COLO829 (cell line): ENCODE data around the gene NEK11.
"Not testable (repeated sequence)": the region's sequence is repeated elsewhere in the genome, so short reads cannot be mapped to it uniquely, and the experiment has no call there.

ENCODE experiments used
- DNase-seq: peaks from one replicate; pipeline ENCODE4 v3.0.0; 2012; ENCODE audit warnings: low spot score

Gene NEK11

DNA sequence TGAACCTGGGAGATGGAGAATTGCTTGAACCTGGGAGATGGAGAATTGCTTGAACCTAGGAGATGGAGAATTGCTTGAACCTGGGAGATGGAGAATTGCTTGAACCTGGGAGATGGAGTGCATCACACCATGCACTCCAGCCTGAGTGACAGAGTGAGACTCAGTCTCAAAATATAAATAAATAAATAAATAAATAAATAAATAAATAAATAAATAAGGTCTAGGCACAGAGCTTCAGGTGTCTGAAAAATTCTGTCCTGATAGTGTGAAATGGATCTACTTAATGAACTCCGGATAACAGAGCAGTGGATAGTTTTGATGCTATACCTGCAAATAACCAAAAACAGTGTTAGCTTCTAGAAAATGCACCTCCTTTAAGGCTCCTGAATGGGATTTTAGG is 330.6 kb downstream of the NEK11 start:
- no peak for DNase-seq

DNA sequence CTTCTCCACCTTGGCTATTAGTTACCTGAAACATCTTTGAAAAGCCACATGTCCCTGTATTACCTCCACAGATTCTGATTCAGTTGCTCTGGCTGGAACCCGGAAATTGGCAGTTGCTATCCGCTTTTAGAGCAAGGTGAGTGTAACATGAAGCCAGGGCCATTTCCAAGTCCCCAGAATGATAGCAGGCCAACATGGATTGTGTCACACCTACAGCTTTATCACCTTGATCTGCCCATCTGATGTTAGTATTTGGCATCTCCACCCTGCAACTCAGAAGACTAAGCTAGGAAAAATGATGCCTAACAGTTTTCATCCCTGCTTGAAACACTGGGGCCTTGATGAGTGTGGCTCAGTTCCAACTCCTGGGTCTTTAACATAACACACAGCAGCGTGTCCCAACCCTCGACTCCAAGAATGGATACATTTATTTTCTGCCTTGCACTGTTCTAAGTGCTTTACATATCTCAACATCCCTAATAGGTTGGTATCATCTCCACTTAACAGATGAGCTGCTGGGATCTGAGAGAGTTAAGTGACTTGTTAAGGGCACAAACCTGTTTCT is 333.6 kb downstream of the NEK11 start:
- DNase-seq = no peak

DNA sequence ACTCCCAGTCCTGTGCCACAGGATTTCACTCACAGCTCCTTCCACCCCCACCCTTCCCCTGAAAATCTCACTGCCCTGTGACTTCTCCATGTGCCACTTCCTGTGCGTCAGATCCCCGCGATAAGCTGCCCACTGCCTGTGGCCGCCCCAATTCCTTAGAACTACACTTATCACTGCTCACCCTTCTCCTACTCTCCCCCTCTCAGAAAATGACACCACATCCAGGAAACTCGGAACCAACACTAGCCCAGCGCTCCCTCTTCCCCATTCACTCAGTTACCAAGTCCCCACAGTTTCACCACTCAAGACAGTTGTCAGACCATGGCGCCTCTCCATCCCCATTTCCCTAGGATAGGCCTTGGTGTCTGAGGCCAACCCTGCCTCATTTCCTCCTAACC is 334.4 kb downstream of the NEK11 start:
- not testable (repeated sequence) for DNase-seq

DNA sequence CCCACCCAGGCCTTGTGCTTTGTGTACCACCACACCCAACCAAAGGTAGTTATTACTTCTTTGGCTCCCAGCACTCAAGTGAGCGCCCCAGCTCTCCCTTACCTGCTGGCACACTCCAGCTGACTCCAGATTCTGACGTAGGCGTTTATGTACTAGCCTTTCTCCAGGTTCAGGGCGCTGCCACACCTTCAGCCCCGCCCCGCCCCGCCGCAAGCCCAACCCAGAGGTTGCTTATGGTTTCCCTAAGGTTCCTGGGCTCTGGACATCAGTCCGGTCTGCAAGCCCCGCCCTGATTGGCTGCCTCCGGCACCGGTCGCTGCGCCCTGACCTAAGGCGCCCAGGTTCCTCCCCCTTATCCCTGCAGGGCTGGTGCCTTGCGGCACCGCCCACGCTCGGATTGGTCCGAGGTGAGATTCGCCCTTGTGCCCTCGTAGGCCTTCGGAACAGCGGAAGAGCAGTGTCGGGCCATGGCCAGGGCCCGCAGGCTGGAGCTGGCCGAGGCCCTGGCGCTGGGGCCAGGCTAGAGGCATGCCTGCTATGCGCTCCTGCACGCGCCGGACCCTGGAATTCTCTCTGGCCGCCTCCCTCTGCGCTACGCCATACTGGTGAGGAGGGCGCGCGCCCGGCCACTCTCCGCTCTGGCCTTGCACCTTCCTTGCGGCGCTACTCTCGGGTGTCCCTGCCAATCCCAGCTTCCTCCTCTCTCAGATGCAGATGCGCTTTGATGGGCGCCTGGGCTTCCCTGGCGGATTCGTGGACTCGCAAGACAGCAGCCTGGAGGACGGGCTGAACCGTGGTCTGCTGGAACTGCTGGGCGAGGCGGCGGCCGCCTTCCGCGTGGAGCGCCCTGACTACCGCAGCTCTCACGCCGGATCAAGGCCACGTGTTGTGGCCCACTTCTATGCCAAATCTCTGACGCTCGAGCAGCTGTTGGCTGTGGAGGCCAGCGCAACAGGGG is 335.1 kb downstream of the NEK11 start:
- DNase-seq = no peak

DNA sequence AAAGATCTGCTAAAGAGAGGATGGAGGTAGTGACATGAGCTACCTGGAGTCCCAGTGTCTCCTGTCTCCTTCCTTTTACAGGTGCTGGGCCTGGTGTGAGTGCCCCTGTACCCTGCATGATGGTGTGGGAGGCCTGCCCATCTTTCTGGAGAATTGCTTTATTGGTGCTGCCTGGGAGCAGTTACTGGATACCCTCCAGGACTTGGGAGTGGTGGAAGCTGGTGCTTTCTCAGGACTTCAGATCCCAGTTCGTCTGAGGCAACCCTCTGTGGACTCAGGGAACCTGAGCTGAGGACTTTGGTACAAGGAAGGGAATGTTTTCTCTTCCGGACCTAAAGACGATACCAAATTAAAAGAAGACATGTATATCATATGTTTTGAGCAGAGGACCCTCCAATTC is 336.6 kb downstream of the NEK11 start:
- DNase-seq = no peak

DNA sequence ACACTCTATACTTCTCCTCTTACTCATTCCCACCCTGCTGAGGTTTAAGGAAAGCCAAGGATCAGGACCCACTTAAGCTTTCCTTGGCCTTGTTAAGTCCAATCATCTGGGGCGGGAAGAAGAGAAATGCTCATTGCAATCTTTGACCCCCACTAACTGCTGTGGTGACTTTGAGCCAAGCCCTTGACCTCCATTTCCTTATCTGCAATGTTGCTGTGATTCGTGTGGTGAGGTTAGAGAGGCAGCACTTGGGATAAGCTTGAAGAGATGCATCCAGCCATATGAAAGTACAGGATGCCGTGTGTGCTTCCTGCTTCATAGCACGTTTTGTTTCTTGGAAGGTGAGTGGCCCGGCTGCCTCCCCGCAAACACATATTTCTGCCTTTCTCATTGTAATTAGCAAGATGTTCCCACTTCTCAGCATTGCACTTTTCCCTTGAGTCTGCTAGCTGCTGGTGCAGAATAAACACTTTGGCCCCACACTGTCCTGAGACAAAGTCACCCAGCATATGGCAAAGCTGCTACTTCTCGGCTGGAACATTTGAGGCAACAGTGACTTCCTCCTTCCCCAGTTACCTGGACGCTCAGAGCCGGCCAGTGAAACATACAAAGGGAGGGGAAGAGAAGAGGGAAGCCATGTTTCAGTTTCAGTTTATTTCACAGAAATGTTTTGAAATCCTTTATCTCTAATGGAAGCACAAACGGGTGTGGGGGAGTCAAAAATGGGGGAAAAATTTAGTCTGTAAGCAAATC is 344.4 kb downstream of the NEK11 start:
- no peak for DNase-seq

DNA sequence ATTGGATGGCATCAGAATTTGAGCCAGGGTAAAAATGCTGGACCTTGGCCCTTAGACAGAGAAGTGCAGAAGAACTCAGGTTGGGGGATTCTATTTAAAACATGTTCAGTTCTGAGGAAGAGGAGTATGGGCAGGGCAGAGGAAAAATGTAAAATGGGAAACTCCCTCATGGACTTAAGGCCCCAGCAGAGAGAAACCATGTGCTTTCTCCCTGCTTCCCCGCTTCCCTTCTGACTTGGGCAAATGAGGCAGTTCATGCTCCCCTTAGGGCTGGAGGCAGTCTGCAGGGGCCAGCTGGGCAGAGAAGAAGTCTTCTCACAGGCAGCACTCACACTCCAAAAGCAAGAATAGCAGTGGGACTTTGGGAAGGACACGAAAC is 345.0 kb downstream of the NEK11 start:
- no peak for DNase-seq

DNA sequence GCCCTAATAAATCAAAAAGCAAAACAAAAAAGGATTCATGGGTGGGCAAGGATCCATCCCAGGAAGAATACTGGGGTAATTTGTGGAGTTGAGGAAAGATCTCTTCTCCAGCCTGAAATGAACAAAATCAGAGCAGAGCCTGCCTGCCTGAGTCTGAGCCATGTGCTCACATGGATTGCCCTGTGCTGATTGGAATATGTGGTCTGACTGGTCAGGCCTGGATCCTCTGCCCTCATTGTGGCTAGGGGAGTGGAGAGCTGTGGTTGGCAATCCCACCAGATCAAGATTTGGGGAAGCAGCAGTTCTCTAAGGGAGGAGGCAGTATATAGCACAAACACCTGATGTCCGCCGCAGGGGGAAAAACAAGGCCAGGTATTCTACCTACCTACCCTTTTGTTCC is 348.1 kb downstream of the NEK11 start:
- no peak for DNase-seq

DNA sequence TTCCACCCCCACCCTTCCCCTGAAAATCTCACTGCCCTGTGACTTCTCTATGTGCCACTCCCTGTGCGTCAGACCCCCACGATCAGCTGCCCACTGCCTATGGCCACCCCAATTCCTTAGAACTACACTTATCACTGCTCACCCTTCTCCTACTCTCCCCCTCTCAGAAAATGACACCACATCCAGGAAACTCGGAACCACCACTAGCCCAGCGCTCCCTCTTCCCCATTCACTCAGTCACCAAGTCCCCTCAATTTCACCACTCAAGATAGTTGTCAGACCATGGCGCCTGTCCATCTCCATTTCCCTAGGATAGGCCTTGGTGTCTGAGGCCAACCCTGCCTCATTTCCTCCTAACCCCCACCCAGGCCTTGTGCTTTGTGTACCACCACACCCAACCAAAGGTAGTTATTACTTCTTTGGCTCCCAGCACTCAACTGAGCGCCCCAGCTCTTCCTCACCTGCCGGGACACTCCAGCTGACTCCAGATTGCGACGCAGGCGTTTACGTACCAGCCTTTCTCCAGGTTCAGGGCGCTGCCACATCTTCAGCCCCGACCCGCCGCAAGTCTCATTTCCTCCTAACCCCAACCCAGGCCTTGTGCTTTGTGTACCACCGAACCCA is 354.3 kb downstream of the NEK11 start:
- DNase-seq = not testable (repeated sequence)

DNA sequence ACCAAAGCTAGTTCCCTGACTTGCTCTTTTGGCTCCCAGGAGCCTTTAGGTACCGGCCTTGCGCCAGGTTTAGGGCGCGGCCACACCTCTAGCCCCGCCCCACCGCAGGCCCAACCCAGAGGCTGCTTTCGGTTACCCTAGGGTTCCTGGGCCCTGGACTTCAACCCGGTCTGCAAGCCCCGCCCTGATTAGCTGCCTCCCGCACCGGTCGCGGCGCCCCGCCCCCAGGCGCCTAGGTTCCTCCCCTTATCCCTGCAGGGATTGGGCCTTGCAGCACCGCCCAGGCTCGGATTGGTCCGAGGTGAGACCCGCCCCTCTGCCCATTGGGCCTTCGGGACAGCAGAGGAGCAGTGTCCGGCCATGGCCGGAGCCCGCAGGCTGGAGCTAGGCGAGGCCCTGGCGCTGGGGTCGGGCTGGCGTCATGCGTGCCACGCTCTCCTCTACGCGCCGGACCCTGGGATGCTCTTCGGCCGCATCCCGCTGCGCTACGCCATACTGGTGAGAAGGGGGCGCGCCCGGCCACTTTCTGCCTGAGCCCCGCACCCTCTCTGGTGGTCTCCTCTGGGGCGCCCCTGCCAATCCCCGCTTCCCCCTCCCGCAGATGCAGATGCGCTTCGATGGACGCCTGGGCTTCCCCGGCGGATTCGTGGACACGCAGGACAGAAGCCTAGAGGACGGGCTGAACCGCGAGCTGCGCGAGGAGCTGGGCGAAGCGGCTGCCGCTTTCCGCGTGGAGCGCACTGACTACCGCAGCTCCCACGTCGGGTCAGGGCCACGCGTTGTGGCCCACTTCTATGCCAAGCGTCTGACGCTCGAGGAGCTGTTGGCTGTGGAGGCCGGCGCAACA is 355.0 kb downstream of the NEK11 start, which contains the start of gene NUDT16:
Gene NUDT16 (plus strand): TSS at position 330 of the 847 bp plus-strand sequence. CDS start 31 bp downstream, at position 361.
- peak; percentile 98 for DNase-seq

DNA sequence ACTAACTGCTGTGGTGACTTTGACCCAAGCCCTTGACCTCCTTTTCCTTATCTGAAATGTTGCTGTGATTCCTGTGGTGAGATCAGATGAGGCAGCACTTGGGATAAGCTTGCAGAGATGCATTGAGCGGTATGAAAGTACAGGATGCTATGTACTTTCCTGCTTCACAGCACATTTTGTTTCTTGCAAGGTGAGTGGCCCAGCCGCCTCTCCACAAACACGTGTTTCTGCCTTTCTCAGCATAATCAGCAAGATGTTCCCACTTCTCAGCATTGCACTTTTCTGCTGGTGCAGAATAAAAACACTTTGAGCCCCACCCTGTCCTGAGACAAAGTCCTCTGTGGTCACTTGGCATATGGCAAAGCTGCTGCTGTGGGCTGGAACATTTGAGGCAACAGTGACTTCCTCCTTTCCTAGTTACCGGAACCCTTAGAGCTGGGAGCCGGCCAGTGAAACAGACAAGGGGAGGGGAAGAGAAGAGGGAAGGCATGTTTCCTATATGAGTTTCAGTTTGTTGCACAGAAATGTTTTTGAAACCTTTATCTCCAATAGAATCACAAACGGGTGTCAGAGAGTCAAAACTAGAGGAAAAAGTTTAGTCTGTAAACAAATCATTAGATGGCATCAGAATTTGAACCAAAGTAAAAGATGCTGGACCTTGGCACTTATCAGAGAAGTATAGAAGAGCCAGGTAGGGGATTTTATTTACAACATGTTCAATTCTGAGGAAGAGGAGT is 359.9 kb downstream of the NEK11 start:
- no peak for DNase-seq

DNA sequence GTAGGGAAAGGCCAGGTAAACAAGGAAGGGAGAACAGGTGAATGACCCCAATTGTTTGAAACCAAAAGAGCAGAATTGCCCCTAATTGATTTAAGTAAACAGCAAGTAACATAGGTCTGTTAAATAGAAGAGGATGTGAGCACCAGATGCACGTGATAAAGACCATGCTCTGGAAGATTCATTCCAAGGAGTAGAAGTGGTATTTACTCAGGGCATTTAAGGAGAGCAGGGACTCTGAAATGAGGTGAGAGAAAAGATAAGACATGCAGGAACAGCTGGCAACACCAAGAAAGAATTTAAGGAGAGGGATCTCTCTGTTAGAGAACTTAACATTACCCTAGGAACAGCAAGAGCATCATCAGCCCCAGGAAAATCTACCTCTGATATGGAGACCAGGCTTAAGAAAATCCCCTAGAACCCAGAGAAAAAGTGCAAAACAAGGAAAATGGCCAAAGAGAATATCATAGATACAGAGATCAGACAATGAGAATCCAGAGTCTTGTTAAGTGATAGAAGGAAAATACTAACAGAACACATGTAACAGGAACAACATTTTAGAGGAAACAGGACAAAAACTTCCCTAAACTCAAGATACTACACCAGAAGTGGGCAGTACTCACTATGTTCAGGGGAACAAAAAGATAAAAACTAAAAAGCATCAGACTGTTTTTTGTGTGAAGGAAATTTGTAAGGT is 361.3 kb downstream of the NEK11 start:
- no peak for DNase-seq

DNA sequence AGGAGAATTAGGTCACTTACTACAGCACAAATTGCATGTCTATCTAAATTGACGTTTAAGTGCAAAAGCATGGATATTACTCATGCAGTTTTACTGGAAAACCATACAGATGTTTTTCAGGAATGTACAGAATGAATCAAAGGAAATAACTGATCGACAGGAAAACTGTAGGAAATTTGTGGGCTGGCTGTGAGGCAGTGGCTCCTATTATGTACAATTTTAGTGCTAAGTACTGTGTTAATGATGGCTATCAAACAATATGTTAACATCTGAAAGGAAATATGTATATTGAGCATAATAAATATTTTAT is 361.8 kb downstream of the NEK11 start:
- DNase-seq = no peak

DNA sequence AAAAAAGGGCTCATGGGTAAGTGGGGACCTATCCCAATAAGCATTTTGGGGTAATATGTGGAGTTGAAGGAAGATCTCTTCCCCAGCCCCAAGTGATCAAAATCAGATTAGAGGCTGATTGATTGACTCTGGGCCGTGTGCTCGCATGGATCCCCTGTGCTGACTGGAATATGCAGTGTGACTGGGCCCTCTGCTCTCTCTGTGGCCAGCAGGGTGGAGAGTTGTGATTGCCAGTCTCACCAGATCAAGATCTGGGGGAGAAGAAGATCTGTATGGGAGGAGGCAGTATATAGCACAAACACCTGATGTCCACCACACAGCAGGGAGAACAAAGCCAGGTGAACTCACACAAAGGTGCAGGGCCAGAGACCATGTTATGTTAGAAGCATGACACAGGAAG is 363.7 kb downstream of the NEK11 start:
- no peak for DNase-seq

DNA sequence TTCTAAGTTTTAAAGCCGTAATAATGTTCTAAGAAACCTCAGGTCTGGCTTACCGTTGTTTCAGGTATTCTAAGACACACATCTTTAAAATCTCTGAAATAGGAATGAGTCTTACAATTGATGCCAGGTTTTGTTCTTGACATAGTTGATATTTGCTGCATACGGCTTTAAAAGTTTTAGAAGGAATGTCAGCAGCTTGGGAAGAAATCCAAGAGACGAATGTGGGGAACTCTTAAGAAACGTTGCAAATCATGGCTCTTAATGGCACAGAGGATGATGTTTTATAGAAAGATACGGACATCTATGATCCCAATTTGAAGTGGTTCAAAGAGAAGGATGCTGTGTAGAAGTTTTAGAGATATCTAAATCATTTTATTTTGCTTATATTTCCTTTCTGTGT is 366.4 kb downstream of the NEK11 start:
- no peak for DNase-seq

DNA sequence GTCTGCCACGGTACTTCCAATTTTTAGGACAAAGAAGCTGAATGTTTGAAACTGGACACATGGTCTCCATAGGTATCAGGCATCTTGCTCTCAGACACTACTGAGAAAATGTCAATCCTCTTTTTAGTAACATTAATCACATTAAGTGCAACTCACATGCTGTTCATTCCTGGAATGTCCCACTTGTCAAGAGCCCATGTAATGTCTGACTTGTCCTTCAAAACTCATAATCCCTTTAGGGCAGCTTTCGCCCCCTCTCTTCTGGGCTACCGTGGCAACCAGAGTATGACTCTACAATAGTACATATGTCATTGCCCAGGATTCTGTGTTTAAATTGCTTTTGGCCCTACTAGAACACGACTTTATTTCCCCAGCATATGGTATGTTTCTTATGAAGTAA is 367.2 kb downstream of the NEK11 start:
- DNase-seq = no peak

DNA sequence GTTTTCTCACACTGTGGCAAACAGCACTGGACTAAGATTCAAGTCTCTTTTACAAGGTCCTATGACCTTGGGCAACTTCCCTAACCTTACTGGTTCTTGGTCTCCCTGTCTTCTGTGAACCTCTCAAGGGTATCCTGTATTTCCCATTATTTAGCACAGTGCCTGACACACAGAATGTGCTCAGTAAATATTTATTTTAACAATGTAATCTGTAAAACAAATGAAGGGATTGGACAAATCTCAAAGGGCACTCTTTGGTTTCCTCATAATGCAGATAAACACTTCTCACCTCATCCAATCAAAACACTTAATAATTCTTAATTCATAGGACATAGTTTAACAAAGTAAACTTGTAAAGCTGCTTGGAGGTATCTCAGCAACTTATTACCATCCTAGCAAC is 367.7 kb downstream of the NEK11 start:
- DNase-seq = no peak

DNA sequence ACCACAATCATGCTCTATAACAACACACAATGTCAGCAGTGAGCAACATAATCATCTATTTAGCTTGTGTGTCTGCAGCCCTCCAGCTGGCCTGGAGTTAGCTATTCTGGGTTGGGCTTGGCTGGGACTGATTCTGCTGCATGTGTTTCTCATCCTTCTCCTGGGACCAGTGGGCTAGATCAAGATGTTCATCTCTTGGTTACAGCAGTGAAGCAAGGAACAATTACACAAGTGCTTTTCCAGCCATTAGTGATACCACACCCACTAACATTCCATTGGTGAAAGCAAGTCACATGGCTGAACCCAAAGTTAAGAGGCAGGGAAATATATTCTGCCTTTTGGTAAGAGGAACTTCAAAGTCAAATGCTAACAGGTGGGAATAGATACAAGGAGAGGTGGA is 369.5 kb downstream of the NEK11 start:
- no peak for DNase-seq

DNA sequence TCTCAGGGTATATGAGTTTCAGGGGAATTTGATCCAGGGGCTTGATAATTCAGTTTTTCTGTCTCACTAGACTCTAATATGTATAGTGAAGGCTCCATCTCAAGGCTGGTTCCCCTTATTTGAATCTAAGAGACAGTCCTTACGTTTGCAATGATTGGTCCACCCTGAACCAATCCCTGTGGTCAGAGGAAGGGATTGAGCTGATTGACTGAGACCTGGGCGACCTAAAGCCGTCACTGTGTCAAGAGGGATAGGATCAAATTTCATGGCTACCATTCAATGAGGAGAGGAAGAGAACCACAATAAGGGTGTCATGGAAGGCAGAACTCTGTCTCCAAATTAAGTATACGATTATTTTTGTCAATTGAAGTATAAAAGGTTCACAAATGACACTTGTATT is 371.2 kb downstream of the NEK11 start:
- no peak for DNase-seq
